H1 (cell line): ENCODE results near the gene FRMD3. TPM values are rescaled to one million over a fixed set of nuclear protein-coding genes. Genes with fewer than 3 reads are reported as not detected.

Experiments used
- CTCF ChIA-PET: fragments of 300-600 bp; sonication (Branson Sonifier 250); formaldehyde crosslinking; loops from one replicate; lab custom pipeline; 2021; ENCODE audit not compliant: partially characterized antibody; lab: Charles Lee
- POLR2A ChIA-PET: fragments of 300-600 bp; sonication (Branson Sonifier 250); formaldehyde crosslinking; loops from one replicate; lab custom pipeline; 2021; ENCODE audit warnings: inconsistent platforms; ENCODE audit not compliant: partially characterized antibody; lab: Charles Lee
- DNase-seq, 2 experiments: peaks; one replicate each; pipeline versions ENCODE4 v3.0.0 to v3.0.0-alpha.2; 2010 to 2022; ENCODE audit warnings: low spot score in 2 of 2, low read depth in 1 of 2, mixed read lengths in 1 of 2
- FAIRE-seq: peaks from 2 replicates; lab custom pipeline; 2011; peaks lifted over from hg19 to GRCh38; lab: Jason Lieb, UNC
- H2AFZ ChIP-seq: 2 replicates; pipeline ENCODE4 v1.8.1; 2012; ENCODE audit warnings: low read length, inconsistent platforms
- H2AK5ac ChIP-seq: 2 replicates; pipeline ENCODE4 v1.6.1; 2013; ENCODE audit warnings: low read depth, low read length
- H2BK120ac ChIP-seq: replicated peaks from 2 replicates; pipeline ENCODE3; 2013; ENCODE audit warnings: low read depth, low read length, inconsistent platforms
- H2BK12ac ChIP-seq: 2 replicates; pipeline ENCODE4 v1.6.1; 2013; ENCODE audit warnings: low read depth, low read length
- H2BK15ac ChIP-seq: 2 replicates; pipeline ENCODE4 v1.6.1; 2013; ENCODE audit warnings: low read length
- H2BK20ac ChIP-seq: 2 replicates; pipeline ENCODE4 v1.6.1; 2013; ENCODE audit warnings: low read length
- H2BK5ac ChIP-seq: 2 replicates; pipeline ENCODE4 v1.6.1; 2013; ENCODE audit warnings: low read depth, low read length
- H3K14ac ChIP-seq: 2 replicates; pipeline ENCODE4 v1.6.1; 2013; ENCODE audit warnings: inconsistent platforms; ENCODE audit not compliant: insufficient read length
- H3K18ac ChIP-seq: 2 replicates; pipeline ENCODE4 v1.6.1; 2013; ENCODE audit warnings: low read length; ENCODE audit errors: extremely low read depth
- H3K23ac ChIP-seq: 2 replicates; pipeline ENCODE4 v1.6.1; 2013; ENCODE audit warnings: inconsistent platforms; ENCODE audit not compliant: insufficient read length
- H3K23me2 ChIP-seq: 2 replicates; pipeline ENCODE4 v1.6.1; 2013; ENCODE audit warnings: low read depth, low read length
- H3K27ac ChIP-seq: 2 replicates; pipeline ENCODE4 v1.6.1; 2011; ENCODE audit warnings: low read depth, low read length, inconsistent platforms
- H3K27me3 ChIP-seq, 4 experiments: replicated peaks in 1 of 4; 1 replicate in 1 of 4; 2 replicates in 3 of 4; pipeline versions ENCODE4 v1.6.1 to v1.8.1; 2011 to 2013; ENCODE audit warnings: low read length in 3 of 4, mild to moderate bottlenecking in 3 of 4, inconsistent platforms in 2 of 4, mixed read lengths in 2 of 4, moderate library complexity in 1 of 4; ENCODE audit not compliant: control insufficient read depth in 3 of 4, insufficient read depth in 3 of 4; ENCODE audit errors: extremely low read depth in 1 of 4
- H3K36me3 ChIP-seq, 4 experiments: 2 replicates each; pipeline versions ENCODE4 v1.6.1 to v1.8.1; 2011 to 2013; ENCODE audit warnings: mild to moderate bottlenecking in 4 of 4, low read length in 3 of 4, moderate library complexity in 2 of 4, control low read depth in 1 of 4, inconsistent platforms in 1 of 4; ENCODE audit not compliant: insufficient read depth in 4 of 4, control insufficient read depth in 2 of 4
- H3K4ac ChIP-seq: replicated peaks from 2 replicates; pipeline ENCODE3; 2013; ENCODE audit warnings: low read length, low read depth, mixed read lengths, inconsistent platforms; ENCODE audit not compliant: insufficient read length
- H3K4me1 ChIP-seq, 4 experiments: replicated peaks in 1 of 4; 1 replicate in 1 of 4; 2 replicates in 3 of 4; pipeline versions ENCODE4 v1.6.1 to v1.8.1; 2011 to 2013; ENCODE audit warnings: low read length in 3 of 4, inconsistent platforms in 2 of 4, mixed read lengths in 1 of 4; ENCODE audit not compliant: insufficient read depth in 4 of 4, control insufficient read depth in 3 of 4
- H3K4me2 ChIP-seq, 2 experiments: 2 replicates each; pipeline versions ENCODE4 v1.6.1 to v1.8.1; 2011 to 2013; ENCODE audit warnings: low read depth in 2 of 2, low read length in 2 of 2, control low read depth in 1 of 2, inconsistent platforms in 1 of 2, mild to moderate bottlenecking in 1 of 2; ENCODE audit not compliant: insufficient read depth in 1 of 2
- H3K4me3 ChIP-seq, 4 experiments: fragments of 200-600, 300-600 bp in 1 of 4; sonication (generic), shearing (Covaris generic), sonication (Bioruptor Twin) in 1 of 4; 2 replicates each; pipeline versions ENCODE4 v1.5.1 to v1.8.1; 2011 to 2016; ENCODE audit warnings: low read length in 4 of 4, low read depth in 3 of 4, control low read depth in 2 of 4, inconsistent platforms in 2 of 4, mild to moderate bottlenecking in 2 of 4, mixed read lengths in 1 of 4, moderate library complexity in 1 of 4; ENCODE audit not compliant: insufficient read depth in 2 of 4; ENCODE audit errors: extremely low read depth in 1 of 4
- H3K56ac ChIP-seq: replicated peaks from 2 replicates; pipeline ENCODE3; 2013; ENCODE audit warnings: low read depth, mild to moderate bottlenecking, mixed read lengths, low read length, inconsistent platforms; ENCODE audit not compliant: insufficient read length
- H3K79me1 ChIP-seq: 2 replicates; pipeline ENCODE4 v1.6.1; 2013; ENCODE audit warnings: low read depth, low read length, control low read depth
- H3K79me2 ChIP-seq, 2 experiments: 2 replicates each; pipeline versions ENCODE4 v1.6.1 to v1.8.1; 2012 to 2013; ENCODE audit warnings: low read length in 2 of 2, mild to moderate bottlenecking in 2 of 2, inconsistent platforms in 1 of 2; ENCODE audit not compliant: insufficient read depth in 2 of 2, control insufficient read depth in 1 of 2
- H3K9ac ChIP-seq, 4 experiments: replicated peaks in 1 of 4; 1 replicate in 1 of 4; 2 replicates in 3 of 4; pipeline versions ENCODE4 v1.6.1 to v1.8.1; 2011 to 2013; ENCODE audit warnings: low read depth in 3 of 4, low read length in 3 of 4, control low read depth in 2 of 4, mild to moderate bottlenecking in 2 of 4, moderate library complexity in 2 of 4, inconsistent platforms in 1 of 4; ENCODE audit errors: extremely low read depth in 1 of 4
- H3K9me3 ChIP-seq, 2 experiments: 2 replicates each; pipeline versions ENCODE4 v1.6.1 to v1.8.1; 2012 to 2013; ENCODE audit warnings: mild to moderate bottlenecking in 2 of 2, moderate library complexity in 2 of 2, control low read depth in 1 of 2, inconsistent platforms in 1 of 2, low read depth in 1 of 2, low read length in 1 of 2, mixed read lengths in 1 of 2; ENCODE audit not compliant: insufficient read depth in 2 of 2
- H4K20me1 ChIP-seq, 2 experiments: replicated peaks in 1 of 2; 2 replicates each; pipeline versions ENCODE3 to v1.8.1; 2011 to 2013; ENCODE audit warnings: inconsistent platforms in 2 of 2, low read length in 2 of 2, mild to moderate bottlenecking in 1 of 2; ENCODE audit not compliant: insufficient read depth in 2 of 2, control insufficient read depth in 1 of 2
- H4K5ac ChIP-seq: 2 replicates; pipeline ENCODE4 v1.6.1; 2013; ENCODE audit warnings: low read length, low read depth, mixed read lengths, inconsistent platforms; ENCODE audit not compliant: insufficient read length
- H4K8ac ChIP-seq: 2 replicates; pipeline ENCODE4 v1.8.0; 2013; ENCODE audit warnings: mild to moderate bottlenecking, moderate library complexity, low read length, inconsistent platforms; ENCODE audit not compliant: insufficient read depth; ENCODE audit errors: extremely low read depth
- H4K91ac ChIP-seq: replicated peaks from 2 replicates; pipeline ENCODE3; 2013; ENCODE audit warnings: low read length, mixed read lengths, inconsistent platforms; ENCODE audit not compliant: insufficient read length
- BACH1 ChIP-seq: IDR thresholded peaks from 2 replicates; pipeline ENCODE4 v1.6.1; 2012; ENCODE audit warnings: low read length, improper control_type of control experiment
- CEBPB ChIP-seq: IDR thresholded peaks from 2 replicates; pipeline ENCODE4 v1.6.1; 2012; ENCODE audit warnings: low read depth, low read length
- RBBP5 ChIP-seq: IDR thresholded peaks from 2 replicates; pipeline ENCODE4 v1.7.1; 2012; ENCODE audit warnings: low read depth, mild to moderate bottlenecking, inconsistent platforms, low read length, moderate library complexity, borderline replicate concordance
- SAP30 ChIP-seq: fragments of 300-600 bp; sonication (generic); IDR thresholded peaks from 2 replicates; pipeline ENCODE4 v1.7.1; 2012; ENCODE audit warnings: low read length, moderate library complexity, mild to moderate bottlenecking, inconsistent platforms; ENCODE audit not compliant: insufficient read depth, insufficient replicate concordance
- SP1 ChIP-seq: IDR thresholded peaks from 2 replicates; pipeline ENCODE4 v1.6.1; 2011; ENCODE audit warnings: low read depth, low read length
- WGBS, 2 experiments: shearing (Covaris generic) in 1 of 2; methylation state at CpG; one replicate each; pipeline versions ENCODE4 v1.1.6 to v1.1.7; 2013 to 2015; ENCODE audit warnings: low lambda C conversion rate in 2 of 2, mixed read lengths in 2 of 2, inconsistent platforms in 1 of 2, low coverage in 1 of 2, missing lambda C conversion rate in 1 of 2; ENCODE audit not compliant: insufficient replicate concordance in 2 of 2, insufficient coverage in 1 of 2, insufficient read length in 1 of 2; ENCODE audit errors: extremely low coverage in 1 of 2, missing lambda C conversion rate in 1 of 2; 5-methylcytosine and 5-hydroxymethylcytosine counted together
- polyA plus RNA-seq, 7 experiments: library from polyadenylated mRNA; depleted of rRNA in 3 of 7; stranded (reverse) in 5 of 7; unstranded in 2 of 7; fragments of >200 nt in 5 of 7; fragments of 200-250 nt in 2 of 7; gene quantifications; 1 replicate in 5 of 7; 2 replicates in 1 of 7; 4 replicates in 1 of 7; pipeline versions ENCODE4 v1.2.1 to v1.2.3, GENCODE V29; 2011 to 2013; ENCODE audit warnings: missing spikeins in 2 of 7, mixed read lengths in 2 of 7
- total RNA-seq: library from RNA; stranded (reverse); fragmentation: NEBNext Ultra II Directional; extraction: Animal tissue kit (Norgen Biotek cat#: 25700); gene quantifications from 2 replicates; pipeline ENCODE4 v1.2.1, GENCODE V29; 2021

The FRMD3 gene
- total and polyA plus RNA-seq, 2 of the 8 experiments (the other 6 are each of a cell fraction or from before 2014, with no cell fraction given): 0.15 to 1.4 TPM

DNA sequence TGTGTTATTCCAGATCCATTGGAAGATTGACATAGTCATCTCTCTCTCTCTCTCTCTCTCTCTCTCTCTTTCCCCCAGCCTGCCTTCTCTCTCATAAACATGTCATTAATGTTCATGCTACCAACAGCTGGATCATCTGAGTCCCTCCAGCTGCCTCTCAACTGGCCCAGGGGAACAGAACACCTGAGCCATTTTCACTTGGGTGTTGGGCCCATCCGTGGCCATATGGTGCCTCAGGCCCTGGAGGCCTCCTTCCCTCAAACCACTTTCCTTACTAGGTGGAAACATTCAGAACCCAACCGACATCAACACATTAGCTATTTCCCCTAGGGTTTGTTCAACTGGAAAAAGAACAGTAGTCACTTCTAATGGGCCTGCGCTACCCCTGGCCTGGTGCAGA is 196.2 kb downstream of the FRMD3 start:
- Histone ChIP-seq H2BK20ac (no peak overlapping the region), H3K14ac (no peak overlapping the region), H3K18ac (no peak overlapping the region), H3K23me2 (no peaks in the 10 kb centered on the region), H3K4me1 (peaks cover 0 to 2% (median 0%) of the 10 kb centered on the region in 4 experiments; a peak in 2 of 7 replicates), H3K56ac (no peak overlapping the region), H3K4me3 (no peak overlapping the region), H3K27me3 (no peaks in the 10 kb centered on the region), H4K8ac (no peak overlapping the region), H3K9me3 (no peaks in the 10 kb centered on the region), H2AFZ (no peak overlapping the region), H2BK5ac (no peak overlapping the region), H4K5ac (no peak overlapping the region), H4K91ac (no peak overlapping the region), H3K9ac (no peak overlapping the region), H2BK120ac (no peak overlapping the region), H3K4ac (no peak overlapping the region), H3K79me2 (no peaks in the 10 kb centered on the region)
- ChIA-PET POLR2A (interaction anchor here (0.6 kb wide), 1 partner anchor 638 kb away, joined by 3 read pairs; the partner anchor contains the start of gene HNRNPK), CTCF (interaction anchor here (0.6 to 8.8 kb wide), 11 partner anchors 9 to 1029 kb away, joined by 3 to 92 read pairs (median 3); no protein-coding TSS in a partner anchor)
- 84% methylated on average over 3 of the region's 3 CpGs; no CpG with 5 or more reads in 1 of the 2 experiments for WGBS, 2 experiments
- FAIRE-seq: no peak
- no peak for TF ChIP-seq BACH1
- TF ChIP-seq RBBP5: no peak
- TF ChIP-seq SAP30: no peak
- TF ChIP-seq SP1: no peak
- no peak for TF ChIP-seq CEBPB
- TF ChIP-seq, all 59 proteins: peak for 0
- no peak overlapping the region for H2BK15ac ChIP-seq
- no peak overlapping the region for H3K27ac ChIP-seq
- DNase-seq: no peak
- no peaks in the 10 kb centered on the region for H3K36me3 ChIP-seq
- no peaks in the 10 kb centered on the region for H4K20me1 ChIP-seq
- no peak overlapping the region for H3K4me2 ChIP-seq
- no peak overlapping the region for H2BK12ac ChIP-seq
- H3K23ac ChIP-seq: no peak overlapping the region
- no peaks in the 10 kb centered on the region for H3K79me1 ChIP-seq
- no peak overlapping the region for H2AK5ac ChIP-seq
